ENCODE data around the gene RALGAPA2. TPM values are rescaled to one million over a fixed set of nuclear protein-coding genes. Genes with fewer than 3 reads are reported as not detected.

The RALGAPA2 gene
- total and polyA plus RNA-seq, 2 of the 13 experiments (the other 11 are each of a cell fraction or from before 2014, with no cell fraction given) = 13.8 to 17.7 TPM

DNA sequence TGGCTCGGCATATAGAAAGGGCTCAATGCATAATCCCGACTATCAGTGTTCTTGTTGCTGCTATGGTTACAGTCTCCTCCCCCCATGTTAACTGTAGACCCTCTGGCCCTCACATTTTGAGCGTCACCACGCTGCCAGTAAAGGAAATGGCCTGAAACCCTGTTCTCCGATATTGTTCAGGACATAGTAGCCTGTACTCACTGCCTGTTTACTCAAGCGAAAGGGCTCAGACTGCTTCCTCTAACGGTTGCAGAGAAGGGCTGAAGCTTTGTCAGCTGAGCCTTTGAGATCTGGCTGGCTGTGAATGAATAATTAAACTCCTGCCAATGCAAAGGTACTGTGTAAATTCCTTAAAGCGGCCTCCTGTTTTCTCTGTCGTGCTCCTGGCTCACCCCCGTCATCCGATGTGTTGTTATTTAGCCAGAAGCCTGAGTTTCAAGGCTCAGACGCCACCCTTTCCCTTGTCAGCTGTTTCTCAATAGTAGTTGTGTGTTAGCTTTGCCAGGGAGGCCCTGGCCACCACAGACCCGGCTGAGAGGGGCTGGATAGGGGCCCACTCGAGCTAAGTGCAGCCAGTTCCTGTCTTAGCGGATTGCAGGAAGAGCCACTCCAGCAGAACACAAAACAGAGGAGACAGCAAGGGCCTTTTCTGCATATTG is 31.2 kb upstream of the RALGAPA2 start (continued):
- TF ChIP-seq, protein P1, sequence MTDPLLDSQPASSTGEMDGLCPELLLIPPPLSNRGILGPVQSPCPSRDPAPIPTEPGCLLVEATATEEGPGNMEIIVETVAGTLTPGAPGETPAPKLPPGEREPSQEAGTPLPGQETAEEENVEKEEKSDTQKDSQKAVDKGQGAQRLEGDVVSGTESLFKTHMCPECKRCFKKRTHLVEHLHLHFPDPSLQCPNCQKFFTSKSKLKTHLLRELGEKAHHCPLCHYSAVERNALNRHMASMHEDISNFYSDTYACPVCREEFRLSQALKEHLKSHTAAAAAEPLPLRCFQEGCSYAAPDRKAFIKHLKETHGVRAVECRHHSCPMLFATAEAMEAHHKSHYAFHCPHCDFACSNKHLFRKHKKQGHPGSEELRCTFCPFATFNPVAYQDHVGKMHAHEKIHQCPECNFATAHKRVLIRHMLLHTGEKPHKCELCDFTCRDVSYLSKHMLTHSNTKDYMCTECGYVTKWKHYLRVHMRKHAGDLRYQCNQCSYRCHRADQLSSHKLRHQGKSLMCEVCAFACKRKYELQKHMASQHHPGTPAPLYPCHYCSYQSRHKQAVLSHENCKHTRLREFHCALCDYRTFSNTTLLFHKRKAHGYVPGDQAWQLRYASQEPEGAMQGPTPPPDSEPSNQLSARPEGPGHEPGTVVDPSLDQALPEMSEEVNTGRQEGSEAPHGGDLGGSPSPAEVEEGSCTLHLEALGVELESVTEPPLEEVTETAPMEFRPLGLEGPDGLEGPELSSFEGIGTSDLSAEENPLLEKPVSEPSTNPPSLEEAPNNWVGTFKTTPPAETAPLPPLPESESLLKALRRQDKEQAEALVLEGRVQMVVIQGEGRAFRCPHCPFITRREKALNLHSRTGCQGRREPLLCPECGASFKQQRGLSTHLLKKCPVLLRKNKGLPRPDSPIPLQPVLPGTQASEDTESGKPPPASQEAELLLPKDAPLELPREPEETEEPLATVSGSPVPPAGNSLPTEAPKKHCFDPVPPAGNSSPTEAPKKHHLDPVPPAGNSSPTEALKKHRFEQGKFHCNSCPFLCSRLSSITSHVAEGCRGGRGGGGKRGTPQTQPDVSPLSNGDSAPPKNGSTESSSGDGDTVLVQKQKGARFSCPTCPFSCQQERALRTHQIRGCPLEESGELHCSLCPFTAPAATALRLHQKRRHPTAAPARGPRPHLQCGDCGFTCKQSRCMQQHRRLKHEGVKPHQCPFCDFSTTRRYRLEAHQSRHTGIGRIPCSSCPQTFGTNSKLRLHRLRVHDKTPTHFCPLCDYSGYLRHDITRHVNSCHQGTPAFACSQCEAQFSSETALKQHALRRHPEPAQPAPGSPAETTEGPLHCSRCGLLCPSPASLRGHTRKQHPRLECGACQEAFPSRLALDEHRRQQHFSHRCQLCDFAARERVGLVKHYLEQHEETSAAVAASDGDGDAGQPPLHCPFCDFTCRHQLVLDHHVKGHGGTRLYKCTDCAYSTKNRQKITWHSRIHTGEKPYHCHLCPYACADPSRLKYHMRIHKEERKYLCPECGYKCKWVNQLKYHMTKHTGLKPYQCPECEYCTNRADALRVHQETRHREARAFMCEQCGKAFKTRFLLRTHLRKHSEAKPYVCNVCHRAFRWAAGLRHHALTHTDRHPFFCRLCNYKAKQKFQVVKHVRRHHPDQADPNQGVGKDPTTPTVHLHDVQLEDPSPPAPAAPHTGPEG (CRISPR knock-in tag; IDR thresholded peaks at IDR 0.05) = no peak
- no peak for TF ChIP-seq ZNF775 (CRISPR knock-in tag; IDR thresholded peaks at IDR 0.05; ENCODE audit: borderline replicate concordance)
- no peak for TF ChIP-seq MZF1 (CRISPR knock-in tag; IDR thresholded peaks at IDR 0.05; ENCODE audit: borderline replicate concordance)
- no peak for TF ChIP-seq ZNF513 (CRISPR knock-in tag; conservative IDR thresholded peaks at IDR 0.05)
- TF ChIP-seq KAT7 (CRISPR knock-in tag; IDR thresholded peaks at IDR 0.05; ENCODE audit: borderline replicate concordance) = 0 out of 2 replicates have a peak, but pooled peaks have one; percentile 53
- no peak for TF ChIP-seq ZNF720 (CRISPR knock-in tag; IDR thresholded peaks at IDR 0.05)
- no peak; the same call in 1 of the 2 replicates for TF ChIP-seq AKAP8 (CRISPR knock-in tag; IDR thresholded peaks at IDR 0.05)
- no peak for TF ChIP-seq ZNF558 (CRISPR knock-in tag; IDR thresholded peaks at IDR 0.05; ENCODE audit: borderline replicate concordance)
- TF ChIP-seq KDM4B (CRISPR knock-in tag; IDR thresholded peaks at IDR 0.05) = no peak
- TF ChIP-seq, protein P2, sequence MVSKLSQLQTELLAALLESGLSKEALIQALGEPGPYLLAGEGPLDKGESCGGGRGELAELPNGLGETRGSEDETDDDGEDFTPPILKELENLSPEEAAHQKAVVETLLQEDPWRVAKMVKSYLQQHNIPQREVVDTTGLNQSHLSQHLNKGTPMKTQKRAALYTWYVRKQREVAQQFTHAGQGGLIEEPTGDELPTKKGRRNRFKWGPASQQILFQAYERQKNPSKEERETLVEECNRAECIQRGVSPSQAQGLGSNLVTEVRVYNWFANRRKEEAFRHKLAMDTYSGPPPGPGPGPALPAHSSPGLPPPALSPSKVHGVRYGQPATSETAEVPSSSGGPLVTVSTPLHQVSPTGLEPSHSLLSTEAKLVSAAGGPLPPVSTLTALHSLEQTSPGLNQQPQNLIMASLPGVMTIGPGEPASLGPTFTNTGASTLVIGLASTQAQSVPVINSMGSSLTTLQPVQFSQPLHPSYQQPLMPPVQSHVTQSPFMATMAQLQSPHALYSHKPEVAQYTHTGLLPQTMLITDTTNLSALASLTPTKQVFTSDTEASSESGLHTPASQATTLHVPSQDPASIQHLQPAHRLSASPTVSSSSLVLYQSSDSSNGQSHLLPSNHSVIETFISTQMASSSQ (IDR thresholded peaks at IDR 0.05; ENCODE audit: low read depth) = no peak
- TF ChIP-seq, protein P2 (CRISPR knock-in tag; IDR thresholded peaks at IDR 0.05; ENCODE audit: borderline replicate concordance) = no peak
- TF ChIP-seq SRF (IDR thresholded peaks at IDR 0.05; ENCODE audit: low read depth, low read length) = no peak
- TF ChIP-seq CREM (IDR thresholded peaks at IDR 0.05) = no peak
- no peak for TF ChIP-seq CREM (CRISPR knock-in tag; IDR thresholded peaks at IDR 0.05)
- no peak for TF ChIP-seq PLRG1 (conservative IDR thresholded peaks at IDR 0.05)
- TF ChIP-seq, protein P3, sequence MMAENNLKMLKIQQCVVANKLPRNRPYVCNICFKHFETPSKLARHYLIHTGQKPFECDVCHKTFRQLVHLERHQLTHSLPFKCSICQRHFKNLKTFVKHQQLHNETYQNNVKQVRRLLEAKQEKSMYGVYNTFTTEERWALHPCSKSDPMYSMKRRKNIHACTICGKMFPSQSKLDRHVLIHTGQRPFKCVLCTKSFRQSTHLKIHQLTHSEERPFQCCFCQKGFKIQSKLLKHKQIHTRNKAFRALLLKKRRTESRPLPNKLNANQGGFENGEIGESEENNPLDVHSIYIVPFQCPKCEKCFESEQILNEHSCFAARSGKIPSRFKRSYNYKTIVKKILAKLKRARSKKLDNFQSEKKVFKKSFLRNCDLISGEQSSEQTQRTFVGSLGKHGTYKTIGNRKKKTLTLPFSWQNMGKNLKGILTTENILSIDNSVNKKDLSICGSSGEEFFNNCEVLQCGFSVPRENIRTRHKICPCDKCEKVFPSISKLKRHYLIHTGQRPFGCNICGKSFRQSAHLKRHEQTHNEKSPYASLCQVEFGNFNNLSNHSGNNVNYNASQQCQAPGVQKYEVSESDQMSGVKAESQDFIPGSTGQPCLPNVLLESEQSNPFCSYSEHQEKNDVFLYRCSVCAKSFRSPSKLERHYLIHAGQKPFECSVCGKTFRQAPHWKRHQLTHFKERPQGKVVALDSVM (CRISPR knock-in tag; IDR thresholded peaks at IDR 0.05) = no peak

Measured in HepG2 (cell line).